NT2/D1 (cell line): Measurements from ENCODE around the gene AFF3.

ENCODE experiments used
- DNase-seq: peaks from one replicate; pipeline ENCODE4 v3.0.0-alpha.2; 2011; ENCODE audit warnings: low read depth, low spot score
- H3K27me3 ChIP-seq: 2 replicates; pipeline ENCODE4 v1.6.0; 2011; ENCODE audit warnings: mild to moderate bottlenecking; ENCODE audit not compliant: insufficient read length, insufficient read depth
- H3K36me3 ChIP-seq: 2 replicates; pipeline ENCODE4 v1.6.1; 2011; ENCODE audit warnings: mild to moderate bottlenecking, low read length, mixed read lengths; ENCODE audit not compliant: insufficient read depth, insufficient read length
- H3K4me1 ChIP-seq: 2 replicates; pipeline ENCODE4 v1.5.1; 2011; ENCODE audit not compliant: insufficient read depth, insufficient read length
- H3K4me3 ChIP-seq: 2 replicates; pipeline ENCODE4 v1.5.1; 2011; ENCODE audit warnings: low read depth; ENCODE audit not compliant: insufficient read length
- H3K9ac ChIP-seq: 2 replicates; pipeline ENCODE4 v1.6.0; 2011; ENCODE audit warnings: low read depth; ENCODE audit not compliant: insufficient read length
- H3K9me3 ChIP-seq: 2 replicates; pipeline ENCODE4 v1.5.1; 2011; ENCODE audit warnings: mild to moderate bottlenecking, low read length; ENCODE audit not compliant: insufficient read depth
- SUZ12 ChIP-seq: IDR thresholded peaks from 2 replicates; pipeline ENCODE4 v1.6.1; 2011; ENCODE audit not compliant: insufficient read length, insufficient read depth; ENCODE audit errors: extremely low read depth
- YY1 ChIP-seq: IDR thresholded peaks from 2 replicates; pipeline ENCODE4 v1.6.1; 2011; ENCODE audit not compliant: insufficient read length, insufficient read depth
- ZNF274 ChIP-seq: IDR thresholded peaks from 2 replicates; pipeline ENCODE4 v1.6.1; 2011; ENCODE audit warnings: mild to moderate bottlenecking, low read depth, low read length

The AFF3 gene

DNA sequence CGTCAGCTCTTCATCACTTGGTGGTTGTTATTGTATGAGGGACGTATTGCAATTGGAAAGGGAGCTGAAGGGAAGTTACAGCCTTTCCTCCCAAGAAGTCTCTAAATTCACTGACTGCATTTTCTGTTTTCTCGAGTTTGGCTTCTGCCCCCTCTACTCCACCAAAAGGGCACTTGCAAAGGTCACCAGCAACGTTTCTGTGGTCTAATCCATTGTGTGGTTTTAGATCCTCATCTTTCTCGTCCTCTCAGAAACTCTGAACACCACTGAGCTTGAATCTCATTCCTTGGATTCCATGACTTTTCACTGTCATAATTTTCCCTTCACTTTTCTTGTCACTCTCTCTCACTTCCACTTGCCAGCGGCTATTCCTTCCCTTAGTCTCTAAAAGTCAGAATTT is 308.0 kb downstream of the AFF3 start:
- no peaks in the 10 kb centered on the region for H3K27me3 ChIP-seq
- no peaks in the 10 kb centered on the region for H3K36me3 ChIP-seq
- H3K9ac ChIP-seq = no peak overlapping the region
- H3K9me3 ChIP-seq = no peaks in the 10 kb centered on the region
- TF ChIP-seq YY1 = no peak
- no peak for TF ChIP-seq ZNF274
- TF ChIP-seq SUZ12 = no peak
- no peak for DNase-seq
- H3K4me3 ChIP-seq = no peak overlapping the region
- no peaks in the 10 kb centered on the region for H3K4me1 ChIP-seq

DNA sequence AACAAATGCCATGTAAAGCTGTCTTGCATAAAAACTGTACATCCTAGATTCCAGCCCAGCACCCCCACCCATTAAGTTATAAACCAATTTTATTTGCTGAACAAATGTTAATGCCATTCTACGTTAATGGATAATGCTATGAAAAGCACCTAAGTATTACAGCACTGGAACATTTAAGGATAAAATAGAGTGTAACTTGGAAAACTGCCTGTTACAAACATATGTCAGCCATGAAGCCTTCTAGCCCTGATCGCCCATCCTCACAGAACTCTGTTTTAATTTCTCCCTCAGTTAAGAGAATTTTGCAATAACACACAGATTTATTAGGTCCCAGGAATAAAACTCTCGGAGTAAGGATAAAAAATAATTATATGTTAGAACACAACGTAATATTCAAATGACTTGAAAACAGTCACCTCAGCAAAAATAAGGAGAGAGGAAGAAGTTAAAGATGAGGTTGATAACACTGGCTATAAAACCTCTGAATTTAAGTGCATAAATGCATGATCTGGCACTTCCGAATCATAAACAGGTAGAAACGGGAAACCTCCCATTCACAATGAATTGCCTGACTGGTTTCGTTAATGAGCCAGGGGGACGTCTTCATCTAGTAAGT is 308.7 kb downstream of the AFF3 start:
- Histone ChIP-seq H3K9me3 (no peaks in the 10 kb centered on the region), H3K9ac (no peak overlapping the region), H3K4me3 (no peak overlapping the region), H3K36me3 (no peaks in the 10 kb centered on the region), H3K27me3 (no peaks in the 10 kb centered on the region), H3K4me1 (no peaks in the 10 kb centered on the region)
- DNase-seq = no peak
- TF ChIP-seq SUZ12 = no peak
- no peak for TF ChIP-seq YY1
- no peak for TF ChIP-seq ZNF274

DNA sequence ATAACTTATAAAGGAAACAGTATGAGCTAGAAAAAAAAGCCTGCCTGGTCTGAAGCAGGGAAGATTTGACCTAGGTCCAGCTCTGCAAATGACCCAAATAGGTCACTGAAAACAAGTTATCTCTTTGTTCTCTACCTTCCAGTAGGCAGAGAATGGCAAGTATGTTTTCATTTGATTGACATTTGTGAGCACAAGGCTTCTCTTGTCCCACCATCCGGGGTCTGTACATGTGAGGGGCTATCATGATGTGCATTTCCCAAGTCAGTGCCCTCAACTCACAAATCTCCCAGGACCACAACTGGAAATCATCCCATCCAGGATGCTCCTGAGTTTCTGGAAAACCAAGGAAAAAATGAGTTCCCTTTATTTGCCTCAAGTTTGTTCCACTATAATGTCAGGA is 309.5 kb downstream of the AFF3 start:
- Histone ChIP-seq H3K9me3 (no peaks in the 10 kb centered on the region), H3K9ac (no peak overlapping the region), H3K4me3 (no peak overlapping the region), H3K36me3 (no peaks in the 10 kb centered on the region), H3K4me1 (no peaks in the 10 kb centered on the region), H3K27me3 (no peaks in the 10 kb centered on the region)
- TF ChIP-seq SUZ12 (no peak), ZNF274 (no peak), YY1 (no peak)
- no peak for DNase-seq

DNA sequence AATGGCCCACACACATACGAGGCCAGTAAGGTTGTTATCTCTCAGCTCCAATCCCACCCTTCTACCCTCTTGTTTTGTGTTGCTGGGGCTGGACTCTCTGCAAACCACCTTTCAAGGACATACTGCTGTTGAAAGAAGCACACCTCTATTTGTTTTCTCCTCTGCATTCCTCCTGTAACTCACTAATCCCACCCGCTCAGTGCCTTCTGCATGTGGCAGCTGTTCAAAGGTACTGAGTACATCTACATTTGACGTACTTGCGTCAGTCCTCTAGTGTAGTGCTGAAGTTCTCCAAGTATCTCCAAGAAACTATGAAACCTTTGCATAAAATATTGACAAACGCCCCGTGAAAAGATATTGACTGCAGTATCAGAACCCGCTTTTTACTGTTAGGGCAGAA is 310.6 kb downstream of the AFF3 start:
- no peak for TF ChIP-seq ZNF274
- no peak for TF ChIP-seq YY1
- TF ChIP-seq SUZ12 = no peak
- Histone ChIP-seq H3K27me3 (no peaks in the 10 kb centered on the region), H3K36me3 (no peaks in the 10 kb centered on the region), H3K4me1 (no peaks in the 10 kb centered on the region), H3K4me3 (no peak overlapping the region), H3K9me3 (no peaks in the 10 kb centered on the region), H3K9ac (no peak overlapping the region)
- no peak for DNase-seq

DNA sequence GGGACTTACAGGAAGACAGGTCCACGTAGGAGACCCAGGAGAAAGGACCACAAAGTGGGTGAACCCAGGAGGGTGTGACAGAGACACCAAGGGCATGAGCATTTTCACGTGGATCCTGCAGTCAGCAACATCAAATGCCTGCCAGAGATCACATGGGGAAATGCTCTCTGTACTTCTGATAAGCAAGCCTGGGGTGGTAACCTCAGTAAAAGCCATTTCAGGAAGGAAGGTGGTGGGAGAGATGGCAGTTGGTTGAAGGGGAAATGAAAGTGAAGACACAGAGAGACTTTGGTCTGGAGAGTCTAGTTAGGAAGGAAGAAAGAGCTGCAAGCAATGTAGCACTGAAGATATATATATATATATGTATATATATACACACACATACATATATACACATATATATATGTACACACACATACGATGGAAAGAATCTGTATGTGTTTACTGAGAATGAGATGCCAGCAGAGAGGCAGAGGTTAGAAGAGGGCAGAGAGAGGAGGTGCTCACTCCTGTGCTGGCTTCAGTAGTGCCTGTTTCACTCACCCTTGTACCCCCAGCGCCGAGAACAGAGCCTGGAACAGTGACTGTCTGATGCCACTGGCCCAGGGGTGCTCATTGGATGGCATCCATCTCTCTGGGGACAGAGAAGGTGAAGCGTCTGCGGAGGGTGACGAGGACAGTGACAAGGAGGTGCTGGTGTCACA is 314.9 kb downstream of the AFF3 start:
- TF ChIP-seq ZNF274 (no peak), SUZ12 (no peak), YY1 (no peak)
- no peak for DNase-seq
- H3K4me3 ChIP-seq = no peak overlapping the region
- H3K36me3 ChIP-seq = no peaks in the 10 kb centered on the region
- no peak overlapping the region for H3K9ac ChIP-seq
- peaks cover 2% of the 10 kb centered on the region for H3K4me1 ChIP-seq
- H3K27me3 ChIP-seq = no peaks in the 10 kb centered on the region
- no peaks in the 10 kb centered on the region for H3K9me3 ChIP-seq

DNA sequence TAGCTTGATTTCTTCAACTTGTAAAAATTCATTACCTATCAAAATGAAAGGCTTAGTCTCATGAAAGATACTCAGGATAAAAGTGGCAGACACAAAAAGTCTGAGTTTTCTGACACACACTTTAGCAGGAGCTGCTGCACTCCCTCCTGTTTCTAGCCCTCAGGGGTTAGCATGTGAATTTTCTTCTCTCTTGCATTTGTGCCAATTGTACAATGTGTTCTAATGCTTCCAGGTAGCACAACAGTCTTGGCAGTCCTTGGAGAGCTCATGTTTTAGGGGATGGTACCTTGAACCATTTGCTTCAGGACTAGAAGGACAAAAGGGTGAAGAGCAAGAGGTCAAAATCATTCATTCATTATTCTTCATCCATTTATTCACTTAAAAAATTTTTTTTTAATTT is 316.8 kb downstream of the AFF3 start:
- no peak overlapping the region for H3K9ac ChIP-seq
- TF ChIP-seq YY1 = no peak
- H3K4me1 ChIP-seq = peaks cover 2% of the 10 kb centered on the region
- H3K36me3 ChIP-seq = no peaks in the 10 kb centered on the region
- no peak overlapping the region for H3K4me3 ChIP-seq
- no peaks in the 10 kb centered on the region for H3K27me3 ChIP-seq
- DNase-seq = no peak
- no peaks in the 10 kb centered on the region for H3K9me3 ChIP-seq

DNA sequence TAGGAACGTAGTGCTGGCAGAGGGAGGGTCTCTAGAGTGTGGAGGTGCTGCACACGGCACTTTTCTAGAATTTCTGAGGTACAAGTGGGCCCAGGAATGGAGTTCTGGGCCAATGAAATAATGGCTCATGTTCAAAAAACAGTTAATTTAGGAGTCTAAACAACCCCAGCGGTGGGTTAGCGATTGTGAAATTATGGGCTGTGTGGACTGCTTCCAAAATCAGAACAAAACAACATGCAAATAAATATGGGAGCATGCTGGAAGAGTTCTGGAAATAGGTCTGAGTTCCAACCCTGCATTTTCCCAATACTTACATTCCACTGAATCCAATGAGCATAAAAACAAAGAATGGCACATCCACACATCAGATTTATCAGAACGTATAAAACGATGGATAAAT is 317.6 kb downstream of the AFF3 start:
- Histone ChIP-seq H3K27me3 (no peaks in the 10 kb centered on the region), H3K4me1 (peaks cover 2% of the 10 kb centered on the region), H3K9ac (no peak overlapping the region), H3K36me3 (no peaks in the 10 kb centered on the region), H3K9me3 (no peaks in the 10 kb centered on the region), H3K4me3 (no peak overlapping the region)
- TF ChIP-seq SUZ12 (no peak), YY1 (no peak), ZNF274 (no peak)
- DNase-seq = no peak
